ENCODE data around the gene EXOC3L2. TPM values are rescaled to one million over a fixed set of nuclear protein-coding genes. Genes with fewer than 3 reads are reported as not detected.

Gene EXOC3L2
- total RNA-seq, 1 experiment from 2014 or later, result not detected

DNA sequence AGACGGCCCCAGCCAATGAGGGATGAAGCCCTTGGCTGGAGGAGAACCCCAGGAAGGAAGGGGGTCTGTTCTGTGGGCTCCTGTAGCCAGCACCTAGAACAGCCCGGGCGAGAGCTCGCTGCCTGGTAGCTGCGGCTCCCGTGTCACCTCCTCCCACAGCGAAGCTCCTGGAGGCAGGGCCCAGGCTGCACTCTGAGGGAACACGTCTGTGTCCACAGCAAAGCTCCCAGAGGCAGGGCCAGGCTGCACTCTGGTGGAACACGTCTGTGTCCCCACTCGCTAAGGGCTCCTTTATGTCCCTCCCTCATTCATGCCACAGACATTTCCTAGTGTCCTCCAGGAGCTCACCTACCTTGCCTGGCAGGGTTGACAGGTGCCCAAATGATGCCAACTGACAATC lies 75.6 kb downstream of the EXOC3L2 start:
- Histone ChIP-seq H3K79me2 (ENCODE audit: low read length) (no peaks in the 10 kb centered on the region), H3K27me3 (ENCODE audit: low read length) (no peaks in the 10 kb centered on the region), H3K4me3 (ENCODE audit: low read length) (no peak overlapping the region), H3K9me2 (replicated peaks; ENCODE audit: low read length) (no peaks in the 10 kb centered on the region), H3K36me3 (ENCODE audit: low read depth, low read length) (no peaks in the 10 kb centered on the region), H4K20me1 (ENCODE audit: low read length) (no peaks in the 10 kb centered on the region), H3F3A (ENCODE audit: low read length, unreplicated experiment) (no peaks in the 10 kb centered on the region), H3K9me3 (ENCODE audit: low read length) (no peaks in the 10 kb centered on the region), H3K27ac (ENCODE audit: low read length) (no peak overlapping the region), H2AFZ (ENCODE audit: low read length) (no peak overlapping the region), H3K4me2 (ENCODE audit: low read length) (no peak overlapping the region), H3K4me1 (ENCODE audit: insufficient read depth, low read length) (no peaks in the 10 kb centered on the region), H3K9ac (ENCODE audit: low read length) (no peak overlapping the region)
- DNase-seq (no peak), ATAC-seq (no peak)
- TF ChIP-seq EZH2 (IDR thresholded peaks at IDR 0.05; ENCODE audit: low read length, unreplicated experiment), result no peak
- no peak for TF ChIP-seq EZH2phosphoT487 (IDR thresholded peaks at IDR 0.05; ENCODE audit: borderline replicate concordance, low read length)
- TF ChIP-seq, protein P1, sequence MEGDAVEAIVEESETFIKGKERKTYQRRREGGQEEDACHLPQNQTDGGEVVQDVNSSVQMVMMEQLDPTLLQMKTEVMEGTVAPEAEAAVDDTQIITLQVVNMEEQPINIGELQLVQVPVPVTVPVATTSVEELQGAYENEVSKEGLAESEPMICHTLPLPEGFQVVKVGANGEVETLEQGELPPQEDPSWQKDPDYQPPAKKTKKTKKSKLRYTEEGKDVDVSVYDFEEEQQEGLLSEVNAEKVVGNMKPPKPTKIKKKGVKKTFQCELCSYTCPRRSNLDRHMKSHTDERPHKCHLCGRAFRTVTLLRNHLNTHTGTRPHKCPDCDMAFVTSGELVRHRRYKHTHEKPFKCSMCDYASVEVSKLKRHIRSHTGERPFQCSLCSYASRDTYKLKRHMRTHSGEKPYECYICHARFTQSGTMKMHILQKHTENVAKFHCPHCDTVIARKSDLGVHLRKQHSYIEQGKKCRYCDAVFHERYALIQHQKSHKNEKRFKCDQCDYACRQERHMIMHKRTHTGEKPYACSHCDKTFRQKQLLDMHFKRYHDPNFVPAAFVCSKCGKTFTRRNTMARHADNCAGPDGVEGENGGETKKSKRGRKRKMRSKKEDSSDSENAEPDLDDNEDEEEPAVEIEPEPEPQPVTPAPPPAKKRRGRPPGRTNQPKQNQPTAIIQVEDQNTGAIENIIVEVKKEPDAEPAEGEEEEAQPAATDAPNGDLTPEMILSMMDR (conservative IDR thresholded peaks at IDR 0.05; ENCODE audit: low read depth, low read length), result no peak
- POLR2A ChIA-PET (ENCODE audit: unreplicated experiment), result no interaction called here
- BruUV-seq (replicated peaks), result no TSS peak
- CTCF ChIA-PET, result no interaction called here
- intact Hi-C loops (cut with micrococcal nuclease), result no loop called here

DNA sequence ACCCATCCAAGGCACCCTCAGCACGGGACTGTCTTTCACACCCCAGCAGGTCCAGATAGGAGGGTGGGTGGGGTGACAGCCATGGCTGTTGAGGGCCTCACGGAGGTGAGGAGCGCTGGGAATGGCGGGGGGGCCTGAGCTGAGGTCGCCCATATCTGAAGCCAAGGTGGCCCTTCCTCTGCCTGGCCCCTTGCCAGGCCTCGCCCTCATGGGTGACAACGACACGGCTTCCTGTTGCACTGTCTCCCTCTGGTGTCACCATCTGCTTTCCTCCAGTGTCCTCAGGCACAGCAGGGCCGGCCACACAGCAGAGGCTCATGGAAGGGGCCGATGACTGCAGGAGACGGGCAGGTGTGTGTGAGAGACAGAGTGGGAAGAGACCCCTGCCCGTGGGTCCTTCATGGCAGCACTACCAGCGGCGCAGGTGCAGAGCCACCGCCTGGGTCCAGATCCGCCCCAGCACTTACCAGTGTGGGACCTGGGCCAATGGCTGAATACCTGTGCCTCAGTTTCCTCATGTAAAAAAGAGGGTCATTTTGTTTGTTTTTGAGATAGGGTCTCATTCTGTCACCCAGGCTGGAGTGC lies 76.3 kb downstream of the EXOC3L2 start:
- H2AFZ ChIP-seq (ENCODE audit: low read length), result no peak overlapping the region
- intact Hi-C loops (cut with micrococcal nuclease), result no loop called here
- H3K9me3 ChIP-seq (ENCODE audit: low read length), result no peaks in the 10 kb centered on the region
- CTCF ChIA-PET, result no interaction called here
- POLR2A ChIA-PET (ENCODE audit: unreplicated experiment), result no interaction called here
- TF ChIP-seq, protein P1 (conservative IDR thresholded peaks at IDR 0.05; ENCODE audit: low read depth, low read length), result no peak
- no peak for TF ChIP-seq EZH2 (IDR thresholded peaks at IDR 0.05; ENCODE audit: low read length, unreplicated experiment)
- TF ChIP-seq EZH2phosphoT487 (IDR thresholded peaks at IDR 0.05; ENCODE audit: borderline replicate concordance, low read length), result no peak
- no peaks in the 10 kb centered on the region for H3K36me3 ChIP-seq (ENCODE audit: low read depth, low read length)
- H3K27me3 ChIP-seq (ENCODE audit: low read length), result no peaks in the 10 kb centered on the region
- DNase-seq (no peak), ATAC-seq (no peak)
- no peaks in the 10 kb centered on the region for H3K4me1 ChIP-seq (ENCODE audit: insufficient read depth, low read length)
- H3K27ac ChIP-seq (ENCODE audit: low read length), result no peak overlapping the region
- no peaks in the 10 kb centered on the region for H3F3A ChIP-seq (ENCODE audit: low read length, unreplicated experiment)
- no peak overlapping the region for H3K4me3 ChIP-seq (ENCODE audit: low read length)
- no peak overlapping the region for H3K9ac ChIP-seq (ENCODE audit: low read length)
- H3K9me2 ChIP-seq (replicated peaks; ENCODE audit: low read length), result no peaks in the 10 kb centered on the region
- H3K79me2 ChIP-seq (ENCODE audit: low read length), result no peaks in the 10 kb centered on the region
- BruUV-seq (replicated peaks), result no TSS peak
- no peaks in the 10 kb centered on the region for H4K20me1 ChIP-seq (ENCODE audit: low read length)
- no peak overlapping the region for H3K4me2 ChIP-seq (ENCODE audit: low read length)

- Histone ChIP-seq H3K4me1 (ENCODE audit: insufficient read depth, low read length) (no peaks in the 10 kb centered on the region), H3K4me3 (ENCODE audit: low read length) (no peak overlapping the region), H3K9ac (ENCODE audit: low read length) (no peak overlapping the region), H3K27me3 (ENCODE audit: low read length) (no peaks in the 10 kb centered on the region), H3K4me2 (ENCODE audit: low read length) (no peak overlapping the region), H3K27ac (ENCODE audit: low read length) (no peak overlapping the region), H3F3A (ENCODE audit: low read length, unreplicated experiment) (no peaks in the 10 kb centered on the region), H2AFZ (ENCODE audit: low read length) (no peak overlapping the region), H3K9me3 (ENCODE audit: low read length) (no peaks in the 10 kb centered on the region), H3K79me2 (ENCODE audit: low read length) (no peaks in the 10 kb centered on the region), H3K36me3 (ENCODE audit: low read depth, low read length) (no peaks in the 10 kb centered on the region), H3K9me2 (replicated peaks; ENCODE audit: low read length) (no peaks in the 10 kb centered on the region), H4K20me1 (ENCODE audit: low read length) (no peaks in the 10 kb centered on the region)
- BruUV-seq (replicated peaks), result no TSS peak
- no peak for DNase-seq
- POLR2A ChIA-PET (ENCODE audit: unreplicated experiment), result no interaction called here
- intact Hi-C loops (cut with micrococcal nuclease), result no loop called here
- ATAC-seq, result no peak
- no peak for TF ChIP-seq EZH2phosphoT487 (IDR thresholded peaks at IDR 0.05; ENCODE audit: borderline replicate concordance, low read length)
- TF ChIP-seq, protein P1 (conservative IDR thresholded peaks at IDR 0.05; ENCODE audit: low read depth, low read length), result no peak
- no peak for TF ChIP-seq EZH2 (IDR thresholded peaks at IDR 0.05; ENCODE audit: low read length, unreplicated experiment)
- CTCF ChIA-PET, result no interaction called here
Measured at GRCh38 chr19:45166723-45167252, 78.4 kb downstream of the EXOC3L2 start.
